MM.1S (cell line): Measurements from ENCODE around the gene TBC1D19.
A peak's percentile ranks its signal among the peaks of the same experiment; 100 is the strongest.

ENCODE experiments used
- DNase-seq: peaks from one replicate; pipeline ENCODE4 v3.0.0-alpha.2; 2015
- H2AFZ ChIP-seq: fragments of 300-600 bp; sonication (generic); 2 replicates; pipeline ENCODE4 v1.6.0; 2016; ENCODE audit warnings: antibody characterized with exemption, low read length
- H3F3A ChIP-seq: fragments of 300-600 bp; sonication (generic); 2 replicates; pipeline ENCODE4 v1.6.1; 2016; ENCODE audit warnings: mild to moderate bottlenecking, antibody characterized with exemption, low read length, moderate library complexity, mixed read lengths; ENCODE audit not compliant: insufficient read depth
- H3K27ac ChIP-seq: fragments of 300-600 bp; sonication (generic); 2 replicates; pipeline ENCODE4 v1.5.1; 2016; ENCODE audit warnings: mild to moderate bottlenecking, low read length
- H3K27me3 ChIP-seq: fragments of 300-600 bp; sonication (generic); replicated peaks from 2 replicates; pipeline ENCODE4 v1.6.0; 2016; ENCODE audit warnings: low read length; ENCODE audit not compliant: insufficient read depth
- H3K36me3 ChIP-seq: fragments of 300-600 bp; sonication (generic); replicated peaks from 2 replicates; pipeline ENCODE4 v1.6.1; 2016; ENCODE audit warnings: mild to moderate bottlenecking, low read length, mixed read lengths; ENCODE audit not compliant: insufficient read depth
- H3K4me1 ChIP-seq: fragments of 300-600 bp; sonication (generic); 2 replicates; pipeline ENCODE4 v1.6.1; 2016; ENCODE audit warnings: low read length, mixed read lengths
- H3K4me2 ChIP-seq: fragments of 300-600 bp; sonication (generic); 2 replicates; pipeline ENCODE4 v1.6.0; 2016; ENCODE audit warnings: low read depth, low read length
- H3K4me3 ChIP-seq: fragments of 300-600 bp; sonication (generic); 2 replicates; pipeline ENCODE4 v1.5.1; 2016; ENCODE audit warnings: low read length, mixed read lengths
- H3K79me2 ChIP-seq: fragments of 300-600 bp; sonication (generic); 2 replicates; pipeline ENCODE4 v1.6.1; 2016; ENCODE audit warnings: mixed run types, low read length, mixed read lengths
- H3K9ac ChIP-seq: fragments of 300-600 bp; sonication (generic); 2 replicates; pipeline ENCODE4 v1.6.1; 2016; ENCODE audit warnings: low read length, mixed read lengths
- H3K9me2 ChIP-seq: fragments of 300-600 bp; sonication (generic); replicated peaks from 2 replicates; pipeline ENCODE4 v1.6.1; 2016; ENCODE audit warnings: mild to moderate bottlenecking, low read length, mixed read lengths; ENCODE audit not compliant: insufficient read depth
- H3K9me3 ChIP-seq: fragments of 300-600 bp; sonication (generic); replicated peaks from 2 replicates; pipeline ENCODE4 v1.6.1; 2016; ENCODE audit warnings: mild to moderate bottlenecking, low read length, mixed read lengths; ENCODE audit not compliant: insufficient read depth
- H4K20me1 ChIP-seq: fragments of 300-600 bp; sonication (generic); 2 replicates; pipeline ENCODE4 v1.6.1; 2016; ENCODE audit warnings: mild to moderate bottlenecking, low read length, moderate library complexity, mixed read lengths; ENCODE audit not compliant: insufficient read depth
- CTCF ChIP-seq: fragments of 300-600 bp; sonication (generic); IDR thresholded peaks from 2 replicates; pipeline ENCODE4 v1.5.1; 2016; ENCODE audit warnings: antibody characterized with exemption, low read length, mixed read lengths
- EZH2 ChIP-seq: fragments of 300-600 bp; sonication (generic); optimal IDR thresholded peaks from 2 replicates; pipeline ENCODE3; 2017; ENCODE audit warnings: low read depth, mild to moderate bottlenecking, antibody characterized with exemption, low read length, mixed read lengths
- EZH2phosphoT487 ChIP-seq: fragments of 300-600 bp; sonication (generic); IDR thresholded peaks from 2 replicates; pipeline ENCODE4 v1.6.1; 2018; ENCODE audit warnings: antibody characterized with exemption, low read length

The TBC1D19 gene

GRCh38 chr4:26741491-26741871 lies 157.6 kb downstream of the TBC1D19 start:
- H4K20me1 ChIP-seq, result no peaks in the 10 kb centered on the region

GRCh38 chr4:26746802-26747213 lies 162.9 kb downstream of the TBC1D19 start:
- H3K4me2 ChIP-seq, result peak overlapping the region; percentile 24; the same call in 1 of the 2 replicates

More at GRCh38 chr4:26741491-26741871, 157.6 kb downstream of the TBC1D19 start:
- H3K79me2 ChIP-seq, result no peaks in the 10 kb centered on the region
- TF ChIP-seq EZH2 (no peak), CTCF (no peak), EZH2phosphoT487 (no peak)
- no peaks in the 10 kb centered on the region for H3K27me3 ChIP-seq
- no peaks in the 10 kb centered on the region for H3K9me3 ChIP-seq
- no peak overlapping the region for H2AFZ ChIP-seq
- H3F3A ChIP-seq, result no peaks in the 10 kb centered on the region
- no peak overlapping the region for H3K27ac ChIP-seq
- H3K36me3 ChIP-seq, result no peaks in the 10 kb centered on the region
- no peak overlapping the region for H3K4me3 ChIP-seq
- no peak overlapping the region for H3K4me2 ChIP-seq
- H3K9ac ChIP-seq, result no peak overlapping the region
- H3K4me1 ChIP-seq, result no peaks in the 10 kb centered on the region; the same call in 1 of the 2 replicates
- DNase-seq, result no peak
- no peaks in the 10 kb centered on the region for H3K9me2 ChIP-seq

DNA sequence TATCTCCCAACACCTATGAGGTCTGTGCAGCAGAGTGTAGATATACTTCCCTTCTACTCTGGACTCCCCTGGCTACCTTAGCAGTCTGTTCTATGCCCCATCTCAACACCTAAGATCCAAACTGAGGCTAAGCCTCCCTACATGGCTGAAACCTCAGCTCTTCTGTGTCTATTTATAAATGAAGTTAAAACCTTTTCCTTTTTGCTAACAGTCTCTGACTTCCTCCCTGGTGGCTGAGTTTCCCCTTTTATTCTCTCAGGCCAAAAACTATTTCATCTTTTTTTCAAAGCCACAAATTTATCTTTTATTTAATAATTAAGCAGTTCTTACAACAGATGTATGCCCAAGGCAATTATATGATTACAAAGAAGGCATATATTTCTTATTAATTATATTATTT lies 164.9 kb downstream of the TBC1D19 start:
- H3K9me3 ChIP-seq, result no peaks in the 10 kb centered on the region
- 0 out of 2 replicates have a peak overlapping the region, but pooled peaks have one; percentile 42 for H2AFZ ChIP-seq
- H3K27ac ChIP-seq, result peak overlapping the region; percentile 20; the same call in 1 of the 2 replicates
- peak; percentile 33 for DNase-seq
- H3K4me3 ChIP-seq, result no peak overlapping the region
- peak overlapping the region; percentile 57; the same call in 1 of the 2 replicates for H3K4me2 ChIP-seq
- H3K9me2 ChIP-seq, result no peaks in the 10 kb centered on the region
- H3K27me3 ChIP-seq, result no peaks in the 10 kb centered on the region
- no peaks in the 10 kb centered on the region for H3K36me3 ChIP-seq
- no peak overlapping the region for H3K9ac ChIP-seq
- no peak for TF ChIP-seq EZH2
- peaks cover 25% of the 10 kb centered on the region for H3K4me1 ChIP-seq
- H3F3A ChIP-seq, result no peaks in the 10 kb centered on the region
- H3K79me2 ChIP-seq, result no peaks in the 10 kb centered on the region
- no peaks in the 10 kb centered on the region for H4K20me1 ChIP-seq

More at GRCh38 chr4:26746802-26747213, 162.9 kb downstream of the TBC1D19 start:
- Histone ChIP-seq H3F3A (no peaks in the 10 kb centered on the region), H3K36me3 (no peaks in the 10 kb centered on the region), H3K27me3 (no peaks in the 10 kb centered on the region), H4K20me1 (no peaks in the 10 kb centered on the region), H3K9ac (no peak overlapping the region), H3K4me1 (peaks cover 25% of the 10 kb centered on the region), H3K9me3 (no peaks in the 10 kb centered on the region), H3K27ac (no peak overlapping the region), H3K79me2 (no peaks in the 10 kb centered on the region), H3K9me2 (no peaks in the 10 kb centered on the region), H2AFZ (no peak overlapping the region), H3K4me3 (no peak overlapping the region)
- DNase-seq, result peak; percentile 52
- no peak for TF ChIP-seq EZH2phosphoT487
- TF ChIP-seq EZH2, result no peak
- TF ChIP-seq CTCF, result no peak

GRCh38 chr4:26749867-26750266 lies 166.0 kb downstream of the TBC1D19 start:
- Histone ChIP-seq H3K4me3 (no peak overlapping the region), H3K9ac (no peak overlapping the region), H3K4me1 (peaks cover 27% of the 10 kb centered on the region), H3K36me3 (no peaks in the 10 kb centered on the region), H3K79me2 (no peaks in the 10 kb centered on the region), H3K27me3 (no peaks in the 10 kb centered on the region), H4K20me1 (no peaks in the 10 kb centered on the region), H3K9me2 (no peaks in the 10 kb centered on the region), H3K4me2 (no peak overlapping the region), H3F3A (no peaks in the 10 kb centered on the region), H2AFZ (no peak overlapping the region), H3K9me3 (no peaks in the 10 kb centered on the region), H3K27ac (no peak overlapping the region)
- TF ChIP-seq EZH2 (no peak), CTCF (no peak), EZH2phosphoT487 (no peak)
- DNase-seq, result no peak
